Upper lobe of left lung (tissue), 6 donors: ENCODE results near the gene ITGA11. TPM values are rescaled to one million over a fixed set of nuclear protein-coding genes. Genes with fewer than 3 reads are reported as not detected.

Source experiments
- ATAC-seq, 2 donors: fragments of 200-7000 bp; cut with Tn5 transposase; one replicate each; pipeline ENCODE4 v1.9.1; 2022; ENCODE audit warnings: mild to moderate bottlenecking in 2 of 2, moderate library complexity in 2 of 2; ENCODE audit not compliant: low FRiP score in 2 of 2
- DNase-seq, 2 donors: peaks; one replicate each; pipeline ENCODE4 v3.0.0-alpha.2; 2019 to 2020
- H3K27ac ChIP-seq, 4 donors: fragments of 200-600 bp; sonication (generic); one replicate each; pipeline ENCODE4 v1.5.1; 2016 to 2019
- H3K27me3 ChIP-seq, 4 donors: fragments of 200-600 bp; sonication (generic); one replicate each; pipeline ENCODE4 v1.5.1; 2017 to 2019
- H3K36me3 ChIP-seq, 4 donors: fragments of 200-600 bp; sonication (generic); one replicate each; pipeline ENCODE4 v1.5.1; 2016 to 2019
- H3K4me1 ChIP-seq, 4 donors: fragments of 200-600 bp; sonication (generic); one replicate each; pipeline ENCODE4 v1.5.1; 2018 to 2019
- H3K4me3 ChIP-seq, 4 donors: fragments of 200-600 bp; sonication (generic); one replicate each; pipeline ENCODE4 v1.5.1; 2017 to 2019; ENCODE audit warnings: mild to moderate bottlenecking in 2 of 4, moderate library complexity in 1 of 4
- H3K9me3 ChIP-seq, 4 donors: fragments of 200-600 bp; sonication (generic); one replicate each; pipeline ENCODE4 v1.5.1; 2018 to 2019
- EP300 ChIP-seq, 4 donors: sonication (generic); formaldehyde crosslinking; IDR thresholded peaks; one replicate each; pipeline ENCODE4 v1.5.1; 2017; ENCODE audit warnings: antibody characterized with exemption in 4 of 4, control low read depth in 2 of 4
- POLR2A ChIP-seq, 4 donors: fragments of 450-650 bp; IDR thresholded peaks; one replicate each; pipeline ENCODE4 v1.5.1; 2016 to 2017; ENCODE audit warnings: antibody characterized with exemption in 4 of 4, mild to moderate bottlenecking in 2 of 4
- POLR2AphosphoS5 ChIP-seq, 2 donors: sonication (generic); formaldehyde crosslinking; IDR thresholded peaks; one replicate each; pipeline ENCODE4 v1.5.1; 2017; ENCODE audit warnings: antibody characterized with exemption in 2 of 2
- WGBS, 2 donors: methylation state at CpG; one replicate each; pipeline ENCODE4 v1.1.5; 2017 to 2018; 5-methylcytosine and 5-hydroxymethylcytosine counted together
- total RNA-seq, 6 donors: library from RNA; depleted of rRNA in 4 of 6; stranded (reverse); fragments of >200 nt in 4 of 6; gene quantifications; one replicate each; pipeline versions ENCODE4 v1.1.0 to v1.2.1, GENCODE V29; 2016 to 2021
- TF ChIP-seq, protein P1 (sequence below), 6 experiments: fragments of 450-650 bp in 4 of 6; fragments of 200-600 bp in 2 of 6; sonication (generic) in 2 of 6; IDR thresholded peaks; one replicate each; pipeline ENCODE4 v1.5.1; 2016 to 2019; ENCODE audit warnings: antibody characterized with exemption in 6 of 6
- donor health status: DM: no; HTN: no; CAD: no; lungs with moderate emphysema.
- donor health status: DM: no; HTN: yes; CAD: no; lungs with severe emphysema.

Gene ITGA11
- total RNA-seq, 6 donors from 2014 or later = 0.49 to 6.9 (median 1.4) TPM

- Histone ChIP-seq H3K27me3 (no peaks in the 10 kb centered on the region), H3K4me3 (no peak overlapping the region), H3K27ac (no peak overlapping the region), H3K36me3 (peaks cover 0 to 21% (median 5%) of the 10 kb centered on the region in 4 donors), H3K4me1 (peaks cover 8 to 36% (median 21%) of the 10 kb centered on the region in 4 donors), H3K9me3 (no peaks in the 10 kb centered on the region)
- TF ChIP-seq EP300 (IDR thresholded peaks at IDR 0.05) = no peak
- TF ChIP-seq POLR2AphosphoS5 (IDR thresholded peaks at IDR 0.05) = no peak
- TF ChIP-seq, protein P1, sequence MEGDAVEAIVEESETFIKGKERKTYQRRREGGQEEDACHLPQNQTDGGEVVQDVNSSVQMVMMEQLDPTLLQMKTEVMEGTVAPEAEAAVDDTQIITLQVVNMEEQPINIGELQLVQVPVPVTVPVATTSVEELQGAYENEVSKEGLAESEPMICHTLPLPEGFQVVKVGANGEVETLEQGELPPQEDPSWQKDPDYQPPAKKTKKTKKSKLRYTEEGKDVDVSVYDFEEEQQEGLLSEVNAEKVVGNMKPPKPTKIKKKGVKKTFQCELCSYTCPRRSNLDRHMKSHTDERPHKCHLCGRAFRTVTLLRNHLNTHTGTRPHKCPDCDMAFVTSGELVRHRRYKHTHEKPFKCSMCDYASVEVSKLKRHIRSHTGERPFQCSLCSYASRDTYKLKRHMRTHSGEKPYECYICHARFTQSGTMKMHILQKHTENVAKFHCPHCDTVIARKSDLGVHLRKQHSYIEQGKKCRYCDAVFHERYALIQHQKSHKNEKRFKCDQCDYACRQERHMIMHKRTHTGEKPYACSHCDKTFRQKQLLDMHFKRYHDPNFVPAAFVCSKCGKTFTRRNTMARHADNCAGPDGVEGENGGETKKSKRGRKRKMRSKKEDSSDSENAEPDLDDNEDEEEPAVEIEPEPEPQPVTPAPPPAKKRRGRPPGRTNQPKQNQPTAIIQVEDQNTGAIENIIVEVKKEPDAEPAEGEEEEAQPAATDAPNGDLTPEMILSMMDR (IDR thresholded peaks at IDR 0.05) = no peak
- TF ChIP-seq POLR2A (IDR thresholded peaks at IDR 0.05) = no peak
- ATAC-seq (no peak), DNase-seq (no peak)
- 64 to 70% methylated on average over 4 of the region's 4 CpGs for WGBS, 2 donors
These were observed 136.8 kb downstream of the ITGA11 start for GRCh38 chr15:68295014-68295805.

- no peaks in the 10 kb centered on the region for H3K9me3 ChIP-seq
- H3K4me3 ChIP-seq = no peak overlapping the region
- H3K27me3 ChIP-seq = no peaks in the 10 kb centered on the region
- DNase-seq (no peak), ATAC-seq (no peak)
- no peak for TF ChIP-seq POLR2AphosphoS5 (IDR thresholded peaks at IDR 0.05)
- TF ChIP-seq, protein P1 (IDR thresholded peaks at IDR 0.05) = no peak
- no peak for TF ChIP-seq EP300 (IDR thresholded peaks at IDR 0.05)
- TF ChIP-seq POLR2A (IDR thresholded peaks at IDR 0.05) = no peak
- H3K4me1 ChIP-seq = peaks cover 2 to 25% (median 9%) of the 10 kb centered on the region in 4 donors
- peaks cover 4 to 33% (median 11%) of the 10 kb centered on the region in 4 donors for H3K36me3 ChIP-seq
- no peak overlapping the region for H3K27ac ChIP-seq
These were observed 139.0 kb downstream of the ITGA11 start for GRCh38 chr15:68292967-68293366.

- TF ChIP-seq POLR2AphosphoS5 (IDR thresholded peaks at IDR 0.05) (no peak), EP300 (IDR thresholded peaks at IDR 0.05) (no peak), POLR2A (IDR thresholded peaks at IDR 0.05) (no peak)
- TF ChIP-seq, protein P1 (IDR thresholded peaks at IDR 0.05) = no peak
- H3K27ac ChIP-seq = no peak overlapping the region
- H3K36me3 ChIP-seq = peaks cover 4 to 36% (median 11%) of the 10 kb centered on the region in 4 donors
- ATAC-seq = no peak
- H3K4me3 ChIP-seq = no peak overlapping the region
- peaks cover 4 to 28% (median 9%) of the 10 kb centered on the region in 4 donors for H3K4me1 ChIP-seq
- H3K9me3 ChIP-seq = no peaks in the 10 kb centered on the region
- DNase-seq = no peak
- H3K27me3 ChIP-seq = no peaks in the 10 kb centered on the region
These were observed 139.7 kb downstream of the ITGA11 start for GRCh38 chr15:68292157-68292781.

- ATAC-seq (no peak), DNase-seq (no peak)
- H3K9me3 ChIP-seq = no peaks in the 10 kb centered on the region
- H3K4me3 ChIP-seq = no peak overlapping the region
- H3K4me1 ChIP-seq = peaks cover 10 to 34% (median 17%) of the 10 kb centered on the region in 4 donors
- TF ChIP-seq EP300 (IDR thresholded peaks at IDR 0.05) (no peak), POLR2A (IDR thresholded peaks at IDR 0.05) (no peak), POLR2AphosphoS5 (IDR thresholded peaks at IDR 0.05) (no peak)
- TF ChIP-seq, protein P1 (IDR thresholded peaks at IDR 0.05) = no peak
- no peak overlapping the region for H3K27ac ChIP-seq
- H3K36me3 ChIP-seq = peaks cover 4 to 36% (median 11%) of the 10 kb centered on the region in 4 donors
- WGBS, 2 donors = 87 to 89% methylated on average over 8 of the region's 8 CpGs
- no peaks in the 10 kb centered on the region for H3K27me3 ChIP-seq
These were observed 141.2 kb downstream of the ITGA11 start for GRCh38 chr15:68290715-68291114.
